A549 (cell line): ENCODE measurements around the gene GOLGA5. TPM values are rescaled to one million over a fixed set of nuclear protein-coding genes. Genes with fewer than 3 reads are reported as not detected.
"Not testable (repeated sequence)": the region's sequence is repeated elsewhere in the genome, so short reads cannot be mapped to it uniquely, and the experiment has no call there.

ENCODE experiments used
- ATAC-seq, 2 experiments: fragments of 200-7000 bp in 1 of 2; fragments of >200 bp in 1 of 2; cut with Nextera tagmentation in 1 of 2; cut with Tn5 transposase in 1 of 2; 3 replicates each; pipeline versions ENCODE4 v1.8.0 to v1.9.1; 2018 to 2020; ENCODE audit warnings: mild to moderate bottlenecking in 1 of 2, moderate library complexity in 1 of 2
- CTCF ChIA-PET: fragments of 300-600 bp; sonication (Branson Sonifier 250); formaldehyde crosslinking; extraction: SDS; loops from one replicate; lab custom pipeline; 2021; ENCODE audit warnings: antibody characterized with exemption, inconsistent platforms; lab: Yijun Ruan, JAX
- POLR2A ChIA-PET: fragments of 350-600 bp; formaldehyde crosslinking; extraction: SDS; loops from one replicate; lab custom pipeline; 2021; ENCODE audit warnings: antibody characterized with exemption, inconsistent platforms; lab: Yijun Ruan, JAX
- DNase-seq, 2 experiments: peaks; one replicate each; pipeline versions ENCODE4 v3.0.0 to v3.0.0-alpha.2; 2011 to 2016; ENCODE audit warnings: low read depth in 1 of 2, low spot score in 1 of 2
- FAIRE-seq: peaks from 2 replicates; lab custom pipeline; 2011; peaks lifted over from hg19 to GRCh38; lab: Jason Lieb, UNC
- H3K27ac ChIP-seq, 2 experiments: fragments of >200 bp; sonication (Bioruptor Twin); formaldehyde crosslinking; 3 replicates each; pipeline ENCODE4 v1.5.1; 2016 to 2017
- H3K4me1 ChIP-seq: fragments of >200 bp; sonication (Bioruptor Twin); formaldehyde crosslinking; 3 replicates; pipeline ENCODE4 v1.6.1; 2016
- H3K4me2 ChIP-seq: fragments of >200 bp; sonication (Bioruptor Twin); formaldehyde crosslinking; 3 replicates; pipeline ENCODE4 v1.6.1; 2016
- H3K4me3 ChIP-seq: fragments of >200 bp; sonication (Bioruptor Twin); formaldehyde crosslinking; 3 replicates; pipeline ENCODE4 v1.5.1; 2016
- H3K9me3 ChIP-seq: fragments of >200 bp; sonication (Bioruptor Twin); formaldehyde crosslinking; 3 replicates; pipeline ENCODE4 v1.6.1; 2016
- FOXS1 ChIP-seq: fragments of 250-450 bp; sonication (Bioruptor Pico); IDR thresholded peaks from 2 replicates; pipeline ENCODE4 v1.5.0; 2020; ENCODE audit warnings: mild to moderate bottlenecking, moderate library complexity
- HDAC2 ChIP-seq: fragments of 200-600 bp; sonication (generic); IDR thresholded peaks from 2 replicates; pipeline ENCODE4 v1.6.1; 2016
- HOXA7 ChIP-seq: fragments of 250-450 bp; sonication (Bioruptor Pico); IDR thresholded peaks from 2 replicates; pipeline ENCODE4 v1.5.0; 2020; ENCODE audit warnings: mild to moderate bottlenecking, moderate library complexity
- HOXB13 ChIP-seq: fragments of 250-450 bp; sonication (Bioruptor Pico); IDR thresholded peaks from 2 replicates; pipeline ENCODE4 v1.5.0; 2020; ENCODE audit warnings: low read depth, mild to moderate bottlenecking, moderate library complexity
- HOXB5 ChIP-seq: fragments of 250-450 bp; sonication (Bioruptor Pico); IDR thresholded peaks from 2 replicates; pipeline ENCODE4 v1.5.0; 2020; ENCODE audit warnings: mild to moderate bottlenecking, moderate library complexity
- JUNB ChIP-seq: fragments of >200 bp; sonication (Bioruptor Twin); formaldehyde crosslinking; IDR thresholded peaks from 2 replicates; pipeline ENCODE4 v1.6.1; 2016
- KDM5A ChIP-seq: fragments of 200-600 bp; sonication (generic); IDR thresholded peaks from 2 replicates; pipeline ENCODE4 v1.6.1; 2016; ENCODE audit warnings: antibody characterized with exemption, mild to moderate bottlenecking
- NPAS2 ChIP-seq: fragments of 250-450 bp; sonication (Bioruptor Pico); IDR thresholded peaks from 2 replicates; pipeline ENCODE4 v1.8.0; 2022; ENCODE audit warnings: mild to moderate bottlenecking, moderate library complexity, borderline replicate concordance
- RAD21 ChIP-seq, 2 experiments: fragments of >200 bp in 1 of 2; sonication (Bioruptor Twin) in 1 of 2; formaldehyde crosslinking in 1 of 2; IDR thresholded peaks in 1 of 2; conservative IDR thresholded peaks in 1 of 2; 2 replicates in 1 of 2; 3 replicates in 1 of 2; pipeline ENCODE4 v1.6.1; 2012 to 2018; ENCODE audit warnings: inconsistent platforms in 1 of 2
- RCOR1 ChIP-seq: fragments of 150-350 bp; IDR thresholded peaks from 2 replicates; pipeline ENCODE4 v1.6.1; 2014; ENCODE audit warnings: antibody characterized with exemption, low read length, low read depth
- SREBF2 ChIP-seq: fragments of 450-650 bp; IDR thresholded peaks from 2 replicates; pipeline ENCODE4 v1.6.1; 2014; ENCODE audit warnings: mild to moderate bottlenecking, moderate library complexity
- TP53 ChIP-seq: fragments of 250-450 bp; sonication (Bioruptor Pico); IDR thresholded peaks from 2 replicates; pipeline ENCODE4 v1.5.0; 2021; ENCODE audit warnings: mild to moderate bottlenecking, moderate library complexity
- ZFP36 ChIP-seq: fragments of 450-650 bp; IDR thresholded peaks from 2 replicates; pipeline ENCODE4 v1.6.1; 2014; ENCODE audit warnings: borderline replicate concordance; ENCODE audit not compliant: partially characterized antibody
- ZSCAN20 ChIP-seq: fragments of 250-450 bp; sonication (Bioruptor Pico); IDR thresholded peaks from 2 replicates; pipeline ENCODE4 v1.8.0; 2022; ENCODE audit warnings: mild to moderate bottlenecking, moderate library complexity
- whole genome bisulfite sequencing: methylation state at CpG from one replicate; pipeline ENCODE4 v1.1.6; 2017; ENCODE audit errors: missing lambda C conversion rate; 5-methylcytosine and 5-hydroxymethylcytosine counted together
- polyA plus RNA-seq, 4 experiments: library from polyadenylated mRNA; depleted of rRNA in 3 of 4; stranded (reverse); fragments of >200 nt; fragmentation: RNase III in 1 of 4; extraction: RNeasy Plus Mini Kit Qiagen cat#74134 plus additional on column Dnase treatment in 1 of 4; gene quantifications; 2 replicates in 3 of 4; 3 replicates in 1 of 4; pipeline ENCODE4 v1.2.3, GENCODE V29; 2011 to 2017

GOLGA5 gene
- polyA plus RNA-seq, 2 of the 4 experiments (the other 2 are of a cell fraction), result 31.9 to 53.8 TPM

- no peak overlapping the region for H3K27ac ChIP-seq
- H3K4me1 ChIP-seq, result no peaks in the 10 kb centered on the region
- H3K9me3 ChIP-seq, result no peaks in the 10 kb centered on the region
- DNase-seq, result no peak
- POLR2A ChIA-PET, result no interaction called here
- CTCF ChIA-PET, result no interaction called here
- no peak for FAIRE-seq
- ATAC-seq, result no peak
- TF ChIP-seq ZSCAN20 (CRISPR knock-in tag), result no peak
- TF ChIP-seq ZFP36, result no peak
- no peak for TF ChIP-seq RCOR1
- no peak overlapping the region for H3K4me2 ChIP-seq
- 90% methylated on average over 6 of the region's 6 CpGs for WGBS
- no peak overlapping the region for H3K4me3 ChIP-seq
These were observed 25.0 kb downstream of the GOLGA5 start for GRCh38 chr14:92819011-92819597.

- ATAC-seq, H3K4me1 ChIP-seq: not testable (repeated sequence)
These were observed 25.8 kb downstream of the GOLGA5 start for GRCh38 chr14:92819680-92820535.

GRCh38 chr14:92820536-92820840 is 26.4 kb downstream of the GOLGA5 start:
- H3K27ac ChIP-seq, H3K9me3 ChIP-seq, DNase-seq, H3K4me1 ChIP-seq, POLR2A ChIA-PET, ATAC-seq, FAIRE-seq, CTCF ChIA-PET, H3K4me3 ChIP-seq, H3K4me2 ChIP-seq: not testable (repeated sequence)
- 86% methylated on average over 5 of the region's 7 CpGs for WGBS

More at GRCh38 chr14:92819680-92820535, 25.8 kb downstream of the GOLGA5 start:
- CTCF ChIA-PET, H3K4me2 ChIP-seq, DNase-seq, H3K9me3 ChIP-seq, H3K4me3 ChIP-seq, POLR2A ChIA-PET, H3K27ac ChIP-seq, FAIRE-seq: not testable (repeated sequence)
- 85% methylated on average over 13 of the region's 13 CpGs for WGBS

GRCh38 chr14:92830902-92831301 is 36.8 kb downstream of the GOLGA5 start:
- TF ChIP-seq TP53 (CRISPR knock-in tag), result no peak
- no peak for TF ChIP-seq SREBF2
- TF ChIP-seq HOXB13 (CRISPR knock-in tag), result no peak
- TF ChIP-seq HOXB5, result no peak
- no peak for TF ChIP-seq HDAC2
- no peak for TF ChIP-seq HOXA7 (CRISPR knock-in tag)
- TF ChIP-seq RAD21 (conservative IDR thresholded peaks at IDR 0.05 in 1 of 2, IDR thresholded peaks at IDR 0.05 in 1 of 2), result no peak
- no peak for TF ChIP-seq KDM5A
- no peak for TF ChIP-seq NPAS2
- POLR2A ChIA-PET, result no interaction called here
- WGBS, result 48% methylated on average over 2 of the region's 2 CpGs
- Histone ChIP-seq H3K27ac (no peak overlapping the region), H3K4me3 (no peak overlapping the region), H3K9me3 (no peaks in the 10 kb centered on the region), H3K4me2 (no peak overlapping the region), H3K4me1 (no peaks in the 10 kb centered on the region)
- DNase-seq (no peak), ATAC-seq (no peak), FAIRE-seq (no peak)
- CTCF ChIA-PET, result interaction anchor here (0.6 kb wide), 1 partner anchor 15 kb away, joined by 3 read pairs; no protein-coding TSS in a partner anchor

GRCh38 chr14:92832137-92832700 is 38.1 kb downstream of the GOLGA5 start:
- FAIRE-seq (no peak), DNase-seq (no peak), ATAC-seq (no peak)
- no peak overlapping the region for H3K4me2 ChIP-seq
- no peak overlapping the region for H3K27ac ChIP-seq
- no peak for TF ChIP-seq FOXS1 (CRISPR knock-in tag)
- no peak for TF ChIP-seq JUNB
- CTCF ChIA-PET, result interaction anchor here (1.0 kb wide), 1 partner anchor 21 kb away, joined by 3 read pairs; no protein-coding TSS in a partner anchor
- no peak overlapping the region for H3K4me3 ChIP-seq
- 55% methylated on average over 7 of the region's 7 CpGs for WGBS
- no peaks in the 10 kb centered on the region for H3K9me3 ChIP-seq
- H3K4me1 ChIP-seq, result no peaks in the 10 kb centered on the region
- POLR2A ChIA-PET, result no interaction called here
